ENCODE data around the gene BMPER.

DNA sequence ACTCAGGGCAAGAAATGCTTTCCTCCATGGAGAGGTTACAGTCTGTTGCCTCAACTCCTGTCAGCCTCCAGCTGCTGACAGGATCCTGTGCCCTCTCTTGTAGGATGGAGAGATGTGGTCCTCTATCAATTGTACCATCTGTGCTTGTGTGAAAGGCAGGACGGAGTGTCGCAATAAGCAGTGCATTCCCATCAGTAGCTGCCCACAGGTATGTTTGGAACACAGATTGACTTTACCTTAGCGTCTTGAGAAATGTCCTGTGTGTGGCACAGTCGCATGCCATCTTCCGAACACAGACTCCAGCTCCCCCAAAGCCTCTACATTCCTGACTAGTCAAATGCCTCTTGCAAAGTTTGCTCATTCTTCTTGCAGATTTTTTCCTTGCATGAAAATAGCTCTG lies 152.6 kb downstream of the BMPER start:
- TF ChIP-seq, protein P1, sequence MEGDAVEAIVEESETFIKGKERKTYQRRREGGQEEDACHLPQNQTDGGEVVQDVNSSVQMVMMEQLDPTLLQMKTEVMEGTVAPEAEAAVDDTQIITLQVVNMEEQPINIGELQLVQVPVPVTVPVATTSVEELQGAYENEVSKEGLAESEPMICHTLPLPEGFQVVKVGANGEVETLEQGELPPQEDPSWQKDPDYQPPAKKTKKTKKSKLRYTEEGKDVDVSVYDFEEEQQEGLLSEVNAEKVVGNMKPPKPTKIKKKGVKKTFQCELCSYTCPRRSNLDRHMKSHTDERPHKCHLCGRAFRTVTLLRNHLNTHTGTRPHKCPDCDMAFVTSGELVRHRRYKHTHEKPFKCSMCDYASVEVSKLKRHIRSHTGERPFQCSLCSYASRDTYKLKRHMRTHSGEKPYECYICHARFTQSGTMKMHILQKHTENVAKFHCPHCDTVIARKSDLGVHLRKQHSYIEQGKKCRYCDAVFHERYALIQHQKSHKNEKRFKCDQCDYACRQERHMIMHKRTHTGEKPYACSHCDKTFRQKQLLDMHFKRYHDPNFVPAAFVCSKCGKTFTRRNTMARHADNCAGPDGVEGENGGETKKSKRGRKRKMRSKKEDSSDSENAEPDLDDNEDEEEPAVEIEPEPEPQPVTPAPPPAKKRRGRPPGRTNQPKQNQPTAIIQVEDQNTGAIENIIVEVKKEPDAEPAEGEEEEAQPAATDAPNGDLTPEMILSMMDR (IDR thresholded peaks at IDR 0.05): no peak
- no peak for TF ChIP-seq POLR2A (IDR thresholded peaks at IDR 0.05)

Data from lower leg skin (tissue), 3 donors.